NCI-H510A (cell line): ENCODE measurements around the gene TPMT.

Experiments
- DNase-seq: peaks from one replicate; lab custom pipeline; 2025; lab: John Stamatoyannopoulos, UW

TPMT gene

DNA sequence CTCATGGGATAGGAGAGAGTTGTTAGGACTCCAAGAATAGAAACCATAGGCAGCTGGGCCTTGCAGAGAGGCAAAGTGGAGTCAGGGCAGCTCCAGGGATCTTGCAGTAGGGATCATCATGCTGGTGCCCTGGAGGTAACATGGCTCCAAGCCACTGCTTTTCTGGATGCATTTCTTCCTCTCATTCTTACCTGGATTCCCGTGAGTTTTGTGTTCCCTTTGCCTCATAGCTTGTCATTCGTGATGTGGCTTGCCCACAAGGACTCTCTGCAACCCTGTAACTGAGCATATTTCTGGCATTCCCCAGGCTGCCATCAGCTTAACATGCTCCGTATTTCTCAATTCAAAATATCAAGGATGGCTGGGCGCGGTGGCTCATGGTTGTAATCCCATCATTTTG, 37.7 kb downstream of the TPMT start:
- no peak for DNase-seq

DNA sequence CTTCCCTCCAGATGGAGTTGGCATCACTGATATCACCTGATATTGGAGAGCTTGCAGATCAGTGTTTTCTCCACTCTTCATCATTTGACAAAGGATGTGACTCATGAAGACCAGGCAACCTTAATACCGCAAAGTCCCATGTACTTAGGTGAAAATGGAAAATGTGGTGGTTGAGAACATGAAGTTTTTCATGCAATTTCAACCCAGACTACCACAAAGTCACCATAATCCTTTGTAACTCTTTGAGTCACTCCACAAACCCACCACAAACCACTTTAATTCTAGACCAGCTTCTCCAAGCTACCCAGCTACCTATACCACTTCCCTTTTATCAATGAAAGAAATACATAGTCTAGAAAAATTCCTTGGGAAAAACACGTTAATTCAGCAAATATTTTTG, 39.5 kb downstream of the TPMT start:
- no peak for DNase-seq

- no peak for DNase-seq
Measured at GRCh38 chr6:18110162-18110561, 44.7 kb downstream of the TPMT start.

GRCh38 chr6:18107061-18107460, 47.8 kb downstream of the TPMT start:
- DNase-seq: no peak

- DNase-seq: no peak
Measured at GRCh38 chr6:18102783-18103509, 51.9 kb downstream of the TPMT start.

DNA sequence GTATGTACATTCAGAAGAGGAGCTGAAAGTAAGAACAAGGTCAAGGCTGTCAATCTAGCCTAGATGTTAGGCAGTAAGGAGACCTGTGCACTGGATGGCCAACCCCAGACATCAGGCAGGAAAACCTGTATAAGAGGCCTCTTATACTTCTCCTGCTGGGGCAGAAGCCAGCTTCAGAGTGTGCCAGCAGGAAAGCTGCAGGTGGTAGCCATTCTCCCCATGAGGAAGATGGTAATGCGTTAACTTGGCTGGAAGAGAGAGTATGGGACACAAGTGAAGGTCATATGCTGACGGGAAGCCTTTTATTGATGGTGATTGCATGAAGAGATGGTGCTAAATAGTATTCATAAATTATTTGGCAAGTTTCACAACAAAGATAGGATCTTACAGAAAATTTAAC, 53.0 kb downstream of the TPMT start:
- DNase-seq: no peak

DNA sequence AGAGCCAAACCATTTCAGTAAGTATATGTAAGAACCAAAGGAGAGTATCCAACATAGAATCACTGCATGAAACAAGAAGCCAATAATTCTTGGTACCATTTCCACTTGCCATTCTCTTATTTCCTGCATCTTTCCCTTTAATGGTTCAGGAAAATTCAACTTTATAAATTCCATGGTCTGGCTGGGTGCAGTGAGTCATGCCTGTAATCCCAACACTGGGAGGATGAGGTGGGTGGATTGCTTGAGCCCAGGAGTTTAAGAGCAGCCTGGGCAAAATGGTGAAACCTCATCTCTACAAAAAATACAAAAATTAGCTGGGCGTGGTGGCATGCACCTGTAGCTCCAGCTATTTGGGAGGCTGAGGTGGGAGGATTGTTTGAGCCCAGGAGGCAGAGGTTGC, 53.6 kb downstream of the TPMT start:
- DNase-seq: no peak

DNA sequence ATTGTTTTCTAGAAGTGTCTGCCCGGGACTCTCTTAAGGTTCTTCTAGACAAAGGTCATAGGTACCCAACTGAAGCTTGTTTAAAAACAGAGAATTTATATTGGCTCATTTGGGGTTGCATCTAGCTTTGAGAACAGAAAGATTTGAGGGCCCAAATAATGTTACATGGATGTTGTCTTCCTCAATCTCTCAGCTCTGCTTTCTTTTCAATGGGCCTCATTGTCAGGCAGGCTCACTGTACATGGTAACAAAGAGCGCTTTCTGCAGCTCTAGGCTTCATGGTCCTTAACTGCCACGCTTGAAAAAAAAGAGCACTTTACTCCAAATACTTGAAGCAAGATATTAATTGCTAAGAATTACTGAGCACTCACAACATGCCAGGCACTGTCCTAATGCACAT, 54.6 kb downstream of the TPMT start:
- no peak for DNase-seq

- DNase-seq: no peak
Measured at GRCh38 chr6:18099511-18099910, 55.4 kb downstream of the TPMT start.

- DNase-seq: no peak
Measured at GRCh38 chr6:18096423-18096822, 58.5 kb downstream of the TPMT start.

GRCh38 chr6:18091382-18091781, 63.5 kb downstream of the TPMT start:
- DNase-seq: no peak

DNA sequence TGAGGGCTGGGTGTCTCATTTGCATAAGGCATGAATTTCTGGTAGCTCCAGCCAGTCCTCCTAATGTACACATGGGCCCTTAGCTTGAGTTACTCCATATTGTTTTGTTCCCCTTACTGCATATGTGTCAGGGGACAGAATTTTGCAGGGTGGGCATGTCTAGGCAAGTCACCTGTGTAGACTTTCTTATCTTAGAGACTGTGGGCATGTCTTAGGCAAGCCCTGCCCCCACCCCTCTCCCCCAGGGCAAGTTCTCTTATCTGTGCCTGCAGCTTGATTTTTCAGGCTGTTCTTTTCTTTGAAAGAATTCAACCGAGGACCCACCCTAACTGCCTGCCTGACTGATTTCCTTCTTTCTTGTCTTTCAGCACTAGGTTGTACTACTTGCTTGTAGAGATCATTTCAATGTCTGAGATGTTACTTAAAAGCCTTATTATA, 64.5 kb downstream of the TPMT start:
- no peak for DNase-seq

DNA sequence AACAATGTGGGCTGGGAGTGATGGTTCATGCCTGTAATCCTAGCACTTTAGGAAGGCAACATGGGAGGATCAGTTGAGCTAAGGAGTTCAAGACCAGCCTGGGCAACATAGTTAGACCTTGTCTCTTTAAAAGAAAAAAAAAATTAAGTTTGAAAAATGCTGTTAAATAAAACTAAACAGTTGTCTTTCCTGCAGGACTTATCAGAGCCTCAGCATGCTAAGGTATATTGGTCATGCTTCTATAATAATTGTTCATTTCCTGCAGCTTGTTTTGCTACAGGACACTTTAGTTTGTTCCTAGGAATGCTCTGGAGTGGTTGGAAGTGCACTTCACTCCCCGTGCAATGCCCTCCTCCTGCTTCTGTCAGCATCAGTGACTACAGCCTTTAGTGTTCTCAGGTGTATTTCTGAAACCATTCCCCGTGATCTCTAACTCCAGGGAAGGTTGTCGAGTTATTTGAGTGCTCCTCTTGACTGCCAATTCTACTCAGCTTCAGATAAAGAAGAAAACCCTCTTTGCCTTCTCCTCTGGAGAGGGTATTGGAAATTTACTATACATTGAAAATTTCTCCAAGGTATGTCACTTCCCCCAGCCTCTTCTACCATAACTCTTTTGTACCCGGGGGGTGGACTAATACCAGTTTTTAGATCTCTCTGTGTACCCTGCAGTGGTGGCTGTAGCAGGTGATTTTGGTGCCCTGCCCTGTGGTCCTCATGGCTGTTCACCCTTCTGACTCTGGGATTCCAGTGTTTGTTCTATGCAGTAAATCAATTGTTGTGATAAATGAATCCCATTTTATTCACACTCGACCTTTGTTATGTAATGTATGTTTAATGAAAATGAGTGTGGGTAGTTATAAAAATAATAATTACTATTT, 66.2 kb downstream of the TPMT start:
- DNase-seq: no peak

DNA sequence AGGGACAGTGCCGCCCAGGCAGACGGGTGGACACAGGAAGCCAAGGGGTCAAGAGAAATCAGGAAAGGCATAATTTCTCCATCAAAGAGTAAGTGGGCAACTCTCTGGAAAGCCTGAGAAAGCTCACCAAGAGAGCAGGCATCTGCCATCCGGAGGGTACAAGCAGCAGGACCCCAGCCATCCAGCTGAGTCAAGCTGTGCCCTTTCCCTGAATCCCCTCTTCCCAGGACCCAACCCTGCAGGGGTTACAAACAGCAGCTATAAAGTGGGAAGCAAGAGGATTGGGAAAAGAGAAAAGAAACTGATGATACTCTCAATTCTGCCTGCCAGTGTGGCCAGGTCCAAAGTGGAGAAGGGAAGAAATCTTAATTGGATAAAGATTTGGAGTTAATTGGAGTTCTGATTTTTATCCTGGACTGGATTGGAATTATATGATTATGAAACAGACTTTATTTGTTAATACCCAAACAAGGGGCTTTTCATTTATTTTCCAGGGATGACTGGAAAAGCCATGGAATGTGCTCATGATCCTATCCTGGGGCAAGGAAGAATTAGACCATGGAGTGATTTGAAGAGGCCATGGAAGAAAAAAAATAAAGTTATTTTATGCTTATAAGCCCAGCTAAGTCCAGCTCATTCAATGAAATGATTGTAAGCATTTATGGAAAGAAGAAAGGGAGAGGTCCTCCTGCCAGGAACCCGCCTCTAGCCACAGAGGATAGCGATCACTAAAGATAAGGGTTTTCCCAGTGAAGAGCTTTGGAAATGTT, 67.3 kb downstream of the TPMT start:
- DNase-seq: no peak

- DNase-seq: no peak
Measured at GRCh38 chr6:18081025-18081668, 73.7 kb downstream of the TPMT start.

DNA sequence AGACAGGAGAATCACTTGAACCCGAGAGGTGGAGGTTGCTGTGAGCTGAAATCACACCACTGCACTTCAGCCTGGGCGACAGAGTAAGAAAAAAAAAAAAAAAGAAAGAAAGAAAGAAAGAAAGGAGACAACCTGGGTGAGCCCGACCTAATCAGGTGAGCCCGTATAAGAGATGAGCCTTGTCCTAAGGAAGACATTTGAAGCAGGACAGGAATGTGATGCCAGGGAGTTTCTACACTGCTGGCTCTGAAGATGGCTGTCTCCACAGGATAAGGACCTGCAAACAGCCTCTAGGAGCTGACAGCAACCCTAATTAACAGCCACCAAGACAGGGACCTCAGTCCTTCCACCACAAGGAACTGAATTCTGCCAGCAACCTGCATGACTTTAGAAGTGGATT, 74.3 kb downstream of the TPMT start:
- no peak for DNase-seq

DNA sequence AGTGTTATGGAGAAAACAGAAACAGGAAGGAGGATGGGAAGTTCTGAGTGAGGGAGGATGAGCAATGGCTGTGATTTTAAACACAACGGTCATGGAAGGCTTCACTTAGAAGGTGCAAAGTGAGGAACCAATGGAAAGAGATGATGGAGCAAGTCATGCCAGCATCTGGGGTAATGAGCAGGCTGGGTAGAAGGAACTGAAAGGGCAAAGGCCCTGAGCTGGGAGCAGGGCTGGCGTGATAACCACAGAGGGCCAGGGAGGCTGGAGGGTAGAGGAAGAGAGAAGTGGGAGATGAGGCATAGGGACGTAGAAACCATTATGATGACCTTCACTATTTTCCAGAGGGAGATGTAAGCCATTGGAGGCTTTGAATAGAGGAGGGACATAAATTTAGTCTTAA, 76.0 kb downstream of the TPMT start:
- no peak for DNase-seq
